Heart left ventricle (tissue), 16 donors: Measurements from ENCODE around the gene BCAS4. TPM values are rescaled to one million over a fixed set of nuclear protein-coding genes. Genes with fewer than 3 reads are reported as not detected.

ENCODE experiments used
- ATAC-seq, 4 donors: fragments of 200-7000 bp; cut with Tn5 transposase; one replicate each; pipeline ENCODE4 v1.9.1; 2020 to 2022; ENCODE audit warnings: moderate library complexity in 4 of 4, mild to moderate bottlenecking in 3 of 4, moderate number of reproducible peaks in 1 of 4
- DNase-seq, 5 donors: peaks; one replicate each; pipeline ENCODE4 v3.0.0-alpha.2; 2020
- H3K27ac ChIP-seq, 12 donors: fragments of 200-600 bp; sonication (generic) in 4 of 12; one replicate each; pipeline versions ENCODE4 v1.5.0 to v1.8.0; 2016 to 2022; ENCODE audit warnings: mild to moderate bottlenecking in 2 of 12
- H3K27me3 ChIP-seq, 9 donors: fragments of 200-600 bp; sonication (generic) in 2 of 9; one replicate each; pipeline versions ENCODE4 v1.5.1 to v1.8.0; 2016 to 2022; ENCODE audit warnings: mild to moderate bottlenecking in 3 of 9
- H3K36me3 ChIP-seq, 9 donors: fragments of 200-600 bp; sonication (generic) in 2 of 9; one replicate each; pipeline versions ENCODE4 v1.5.0 to v1.8.0; 2018 to 2022; ENCODE audit warnings: mild to moderate bottlenecking in 2 of 9
- H3K4me1 ChIP-seq, 12 donors: fragments of 200-600 bp; sonication (generic) in 4 of 12; one replicate each; pipeline versions ENCODE4 v1.5.0 to v1.8.0; 2016 to 2022; ENCODE audit warnings: mild to moderate bottlenecking in 3 of 12
- H3K4me3 ChIP-seq, 12 donors: fragments of 200-600 bp; sonication (generic) in 4 of 12; one replicate each; pipeline versions ENCODE4 v1.5.0 to v1.8.0; 2017 to 2022; ENCODE audit warnings: mild to moderate bottlenecking in 9 of 12, moderate library complexity in 4 of 12
- H3K9me3 ChIP-seq, 12 donors: fragments of 200-600 bp; sonication (generic) in 4 of 12; one replicate each; pipeline versions ENCODE4 v1.5.0 to v1.8.0; 2016 to 2022; ENCODE audit warnings: mild to moderate bottlenecking in 1 of 12
- POLR2A ChIP-seq, 2 donors: fragments of 450-650 bp; IDR thresholded peaks; one replicate each; pipeline ENCODE4 v1.6.1; 2017; ENCODE audit warnings: antibody characterized with exemption in 2 of 2, mild to moderate bottlenecking in 2 of 2, moderate library complexity in 2 of 2
- WGBS, 4 donors: extraction: QIAGEN DNeasy Blood & Tissue Kit in 2 of 4; methylation state at CpG; one replicate each; pipeline versions ENCODE4 v1.1.5 to v1.1.7; 2013 to 2018; 5-methylcytosine and 5-hydroxymethylcytosine counted together
- intact Hi-C, 10 donors: fragments of 100-400 bp; cut with DNase I; formaldehyde crosslinking; loops; one replicate each; pipeline versions ENCODE4 v1.11.1 to v1.14.2; 2022
- polyA plus RNA-seq, 2 donors: library from polyadenylated mRNA; stranded (reverse); fragments of 200-250 nt; gene quantifications; one replicate each; pipeline ENCODE4 v1.2.3, GENCODE V29; 2013
- total RNA-seq, 9 donors: library from RNA; depleted of rRNA in 2 of 9; stranded (reverse); fragments of >200 nt in 2 of 9; fragmentation: NEBNext Ultra II Directional in 3 of 9; extraction: Animal tissue kit (Norgen Biotek cat#: 25700) in 3 of 9; gene quantifications; one replicate each; pipeline versions ENCODE4 v1.1.0 to v1.2.4, GENCODE V29; 2016 to 2023
- TF ChIP-seq, protein P1 (sequence below), 12 donors: fragments of 200-600 bp; sonication (generic) in 4 of 12; IDR thresholded peaks; one replicate each; pipeline versions ENCODE4 v1.5.0 to v1.8.0; 2018 to 2022; ENCODE audit warnings: antibody characterized with exemption in 12 of 12, mild to moderate bottlenecking in 5 of 12
- donor health status: ischemic (EF 13 %, LVEDD 7.1; RV severe dilation, severe dysfunction).
- donor health status: healthy with polysubstance abuse.
- donor health status: DM: no; HTN: yes; CAD: no.
- donor health status: DM: no; HTN: no; CAD: no.
- donor health status: ischemic (EF 25% LVEDD 6.9; RV normal size, moderate dysfunction).
- donor health status: ischemic (EF 25% LVEDD 5.7; RV mildly dilated, moderate dysfunction).
- donor health status: healthy.
- donor health status: DM: yes; HTN: yes; CAD: no.
- donor health status: ischemic (EF 35%, LVEDD 5.7; RV mildly dilated, moderate dysfunction).
- donor health status: nonischemic (EF 11% LVEDD 7.7; RV severe dilation, severe dysfunction).
- donor health status: DM: yes; HTN: yes; CAD: no.
- donor health status: PGD.
- donor health status: ischemic (EF 29% LVEDD 5.4; RV normal size, mild dysfunction).
- donor health status: nonischemic (EF 23%, LVEDD 6.1; RV moderate dilation, normal function).

BCAS4 gene
- total and polyA plus RNA-seq, 11 donors: 0.78 to 5.1 (median 2.0) TPM

DNA sequence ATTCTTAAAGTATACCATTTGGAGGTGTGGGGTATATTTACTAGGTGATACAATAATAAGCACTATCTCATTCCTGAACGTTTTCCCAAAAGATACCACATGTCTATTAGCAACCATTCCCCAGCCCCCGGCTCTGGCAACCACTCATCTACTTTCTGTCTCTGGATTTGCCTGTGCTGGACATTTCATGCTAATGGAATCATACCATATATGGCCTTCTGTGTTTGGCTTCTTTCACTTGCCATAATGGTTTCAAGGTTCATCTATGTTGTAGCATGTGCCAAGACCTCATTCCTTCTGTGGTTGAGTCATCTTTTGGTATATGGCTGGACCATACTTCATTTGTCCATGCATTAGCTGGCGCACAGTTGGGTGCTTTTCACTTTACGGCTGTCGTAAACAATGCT lies 39.7 kb downstream of the BCAS4 start:
- TF ChIP-seq, protein P1, sequence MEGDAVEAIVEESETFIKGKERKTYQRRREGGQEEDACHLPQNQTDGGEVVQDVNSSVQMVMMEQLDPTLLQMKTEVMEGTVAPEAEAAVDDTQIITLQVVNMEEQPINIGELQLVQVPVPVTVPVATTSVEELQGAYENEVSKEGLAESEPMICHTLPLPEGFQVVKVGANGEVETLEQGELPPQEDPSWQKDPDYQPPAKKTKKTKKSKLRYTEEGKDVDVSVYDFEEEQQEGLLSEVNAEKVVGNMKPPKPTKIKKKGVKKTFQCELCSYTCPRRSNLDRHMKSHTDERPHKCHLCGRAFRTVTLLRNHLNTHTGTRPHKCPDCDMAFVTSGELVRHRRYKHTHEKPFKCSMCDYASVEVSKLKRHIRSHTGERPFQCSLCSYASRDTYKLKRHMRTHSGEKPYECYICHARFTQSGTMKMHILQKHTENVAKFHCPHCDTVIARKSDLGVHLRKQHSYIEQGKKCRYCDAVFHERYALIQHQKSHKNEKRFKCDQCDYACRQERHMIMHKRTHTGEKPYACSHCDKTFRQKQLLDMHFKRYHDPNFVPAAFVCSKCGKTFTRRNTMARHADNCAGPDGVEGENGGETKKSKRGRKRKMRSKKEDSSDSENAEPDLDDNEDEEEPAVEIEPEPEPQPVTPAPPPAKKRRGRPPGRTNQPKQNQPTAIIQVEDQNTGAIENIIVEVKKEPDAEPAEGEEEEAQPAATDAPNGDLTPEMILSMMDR (IDR thresholded peaks at IDR 0.05): no peak
- TF ChIP-seq POLR2A (IDR thresholded peaks at IDR 0.05): no peak
- ATAC-seq: no peak
- intact Hi-C loops: no loop called here
- Histone ChIP-seq H3K27ac (no peak overlapping the region), H3K36me3 (no peaks in the 10 kb centered on the region), H3K4me1 (peaks cover 0 to 8% (median 0%) of the 10 kb centered on the region in 12 donors), H3K27me3 (no peaks in the 10 kb centered on the region), H3K4me3 (no peak overlapping the region), H3K9me3 (no peaks in the 10 kb centered on the region)
- 76 to 82% (median 78%) methylated on average over 5 of the region's 5 CpGs for WGBS, 4 donors
- no peak for DNase-seq

- Histone ChIP-seq H3K9me3 (no peaks in the 10 kb centered on the region), H3K36me3 (no peaks in the 10 kb centered on the region), H3K4me3 (no peak overlapping the region), H3K27ac (peak overlapping the region in 7 of 12 donors; percentile 17 to 65 (median 33)), H3K4me1 (peaks cover 0 to 8% (median 0%) of the 10 kb centered on the region in 12 donors), H3K27me3 (no peaks in the 10 kb centered on the region)
- TF ChIP-seq, protein P1 (IDR thresholded peaks at IDR 0.05): no peak
- no peak for TF ChIP-seq POLR2A (IDR thresholded peaks at IDR 0.05)
- WGBS, 4 donors: 52 to 72% (median 63%) methylated on average over 20 to 22 of the region's 22 CpGs
- intact Hi-C loops: no loop called here
- ATAC-seq (peak; percentile 74 to 91 (median 86)), DNase-seq (peak in 2 of 5 donors; percentile 30 to 52)
Observed at GRCh38 chr20:50837532-50838321, 42.9 kb downstream of the BCAS4 start.

DNA sequence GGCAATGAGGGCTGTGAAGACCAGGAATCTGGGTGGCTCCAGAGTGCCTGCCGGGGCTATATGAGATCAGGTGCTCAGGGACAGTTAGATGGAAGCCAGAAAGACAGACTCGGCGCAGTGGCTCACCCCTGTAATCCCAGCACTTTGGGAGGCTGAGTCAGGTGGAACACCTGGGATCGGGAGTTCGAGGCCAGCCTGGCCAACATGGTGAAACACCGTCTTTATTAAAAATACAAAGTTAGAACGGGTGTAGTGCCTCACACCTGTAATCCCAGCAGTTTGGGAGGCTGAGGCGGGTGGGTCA lies 43.4 kb downstream of the BCAS4 start:
- Histone ChIP-seq H3K4me1 (peaks cover 0 to 8% (median 0%) of the 10 kb centered on the region in 12 donors), H3K4me3 (no peak overlapping the region), H3K9me3 (no peaks in the 10 kb centered on the region), H3K36me3 (no peaks in the 10 kb centered on the region), H3K27ac (peak overlapping the region in 3 of 12 donors; percentile 32 to 65 (median 51)), H3K27me3 (no peaks in the 10 kb centered on the region)
- ATAC-seq: no peak
- TF ChIP-seq, protein P1 (IDR thresholded peaks at IDR 0.05): no peak
- no peak for TF ChIP-seq POLR2A (IDR thresholded peaks at IDR 0.05)
- intact Hi-C loops: no loop called here
- DNase-seq: no peak
- WGBS, 4 donors: 90 to 96% (median 93%) methylated on average over 8 of the region's 8 CpGs

GRCh38 chr20:50838707-50839385 lies 44.0 kb downstream of the BCAS4 start:
- WGBS, 4 donors: 86 to 95% (median 90%) methylated on average over 8 of the region's 8 CpGs
- Histone ChIP-seq H3K36me3 (no peaks in the 10 kb centered on the region), H3K4me3 (no peak overlapping the region), H3K4me1 (peaks cover 0 to 8% (median 0%) of the 10 kb centered on the region in 12 donors), H3K27ac (no peak overlapping the region), H3K27me3 (no peaks in the 10 kb centered on the region), H3K9me3 (no peaks in the 10 kb centered on the region)
- ATAC-seq (no peak), DNase-seq (no peak)
- TF ChIP-seq, protein P1 (IDR thresholded peaks at IDR 0.05): no peak
- TF ChIP-seq POLR2A (IDR thresholded peaks at IDR 0.05): no peak
- intact Hi-C loops: no loop called here
